GM19397 (cell line): Measurements from ENCODE around the gene COPZ2.
"Not testable (repeated sequence)": the region's sequence is repeated elsewhere in the genome, so short reads cannot be mapped to it uniquely, and the experiment has no call there.

Source experiments
- ATAC-seq: cut with Tn5 transposase; IDR thresholded peaks from one replicate; pipeline ENCODE4 v1.9.1; 2021; ENCODE audit warnings: mild to moderate bottlenecking, moderate library complexity; ENCODE audit not compliant: unreplicated experiment

COPZ2 gene

DNA sequence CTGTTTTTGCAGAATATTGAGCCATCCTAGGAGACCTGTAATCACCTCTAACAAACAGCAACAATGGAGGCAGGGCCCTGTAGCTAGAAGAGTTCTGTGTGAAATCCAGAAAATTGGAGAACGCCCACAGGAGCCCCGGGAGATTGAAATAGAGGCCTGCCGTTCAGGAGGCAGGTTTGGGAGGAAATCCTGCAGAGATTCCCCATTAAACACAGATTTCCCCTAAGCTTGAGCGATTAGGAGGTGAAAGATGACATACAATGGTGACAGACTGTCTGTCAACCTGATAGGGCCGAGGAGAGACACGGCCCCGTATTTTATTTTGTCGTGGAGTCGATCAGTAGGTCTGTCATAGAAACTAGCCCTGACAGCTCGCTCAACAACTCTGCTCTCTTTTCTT, 48.4 kb downstream of the COPZ2 start:
- ATAC-seq, result no peak

DNA sequence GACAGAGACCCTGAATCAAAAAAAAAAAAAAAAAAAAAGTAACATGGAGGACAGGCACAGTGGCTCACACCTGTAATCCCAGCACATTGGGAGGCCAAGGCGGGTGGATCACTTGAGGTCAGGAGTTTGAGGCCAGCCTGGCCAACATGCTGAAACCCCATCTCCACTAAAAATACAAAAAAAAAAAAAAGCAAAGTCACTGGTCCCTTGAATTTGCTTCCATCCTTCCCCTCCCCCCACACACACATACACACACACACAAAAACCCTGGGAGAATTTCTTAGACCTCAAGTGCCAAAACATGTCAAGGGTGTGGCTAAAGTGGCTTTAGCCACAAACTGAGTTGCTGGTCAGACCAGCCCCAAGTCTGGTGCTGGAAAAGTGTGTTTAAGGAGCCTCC, 49.2 kb downstream of the COPZ2 start:
- ATAC-seq, result not testable (repeated sequence)

DNA sequence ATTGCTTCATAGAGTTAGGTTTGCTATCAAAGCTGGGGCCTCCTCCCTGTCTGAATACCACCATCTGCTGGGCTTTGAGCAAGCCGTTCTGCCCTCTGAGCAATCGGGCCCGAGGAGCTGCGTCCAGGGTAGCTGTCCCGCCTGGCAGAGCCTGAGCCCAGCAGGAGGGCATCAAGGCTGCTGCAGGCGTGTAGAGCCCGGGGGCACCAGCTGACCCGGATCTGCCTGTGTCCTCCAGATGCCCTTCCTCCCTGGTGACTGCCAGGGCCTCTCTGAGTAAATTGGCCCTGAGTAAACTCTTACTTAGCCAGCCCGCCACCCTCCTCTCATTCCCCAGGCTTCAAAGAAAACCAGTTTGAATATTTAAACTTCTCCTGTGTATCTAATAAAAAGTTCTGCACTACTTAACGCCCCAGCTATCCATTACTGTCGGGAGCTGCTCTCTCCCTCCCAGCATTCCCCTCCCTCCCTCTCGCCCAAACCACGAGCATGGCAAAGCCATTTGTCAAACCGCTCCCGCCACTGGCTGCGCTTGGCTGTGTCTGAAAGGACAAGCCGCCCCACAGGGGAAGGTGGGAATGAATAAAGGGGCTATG, 50.3 kb downstream of the COPZ2 start:
- no peak for ATAC-seq

DNA sequence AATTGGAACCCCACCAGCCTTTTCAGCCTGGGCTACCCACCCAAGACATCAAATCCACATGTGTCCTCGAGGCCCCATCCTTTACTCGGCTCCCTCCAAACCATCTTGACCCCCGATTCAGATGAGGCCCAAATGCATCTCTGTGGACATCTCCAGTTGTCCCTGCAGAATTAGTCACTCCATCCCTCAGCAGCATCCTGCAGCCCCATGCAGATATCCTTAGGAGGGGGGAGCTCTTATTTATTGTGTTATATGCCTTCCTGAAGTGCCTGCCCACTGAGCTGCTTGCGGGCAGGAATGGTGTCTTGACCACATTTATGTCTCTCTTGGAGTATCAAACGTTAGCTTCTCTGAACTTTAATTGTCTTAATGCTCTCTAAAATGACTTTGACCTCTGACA, 51.1 kb downstream of the COPZ2 start:
- no peak for ATAC-seq

DNA sequence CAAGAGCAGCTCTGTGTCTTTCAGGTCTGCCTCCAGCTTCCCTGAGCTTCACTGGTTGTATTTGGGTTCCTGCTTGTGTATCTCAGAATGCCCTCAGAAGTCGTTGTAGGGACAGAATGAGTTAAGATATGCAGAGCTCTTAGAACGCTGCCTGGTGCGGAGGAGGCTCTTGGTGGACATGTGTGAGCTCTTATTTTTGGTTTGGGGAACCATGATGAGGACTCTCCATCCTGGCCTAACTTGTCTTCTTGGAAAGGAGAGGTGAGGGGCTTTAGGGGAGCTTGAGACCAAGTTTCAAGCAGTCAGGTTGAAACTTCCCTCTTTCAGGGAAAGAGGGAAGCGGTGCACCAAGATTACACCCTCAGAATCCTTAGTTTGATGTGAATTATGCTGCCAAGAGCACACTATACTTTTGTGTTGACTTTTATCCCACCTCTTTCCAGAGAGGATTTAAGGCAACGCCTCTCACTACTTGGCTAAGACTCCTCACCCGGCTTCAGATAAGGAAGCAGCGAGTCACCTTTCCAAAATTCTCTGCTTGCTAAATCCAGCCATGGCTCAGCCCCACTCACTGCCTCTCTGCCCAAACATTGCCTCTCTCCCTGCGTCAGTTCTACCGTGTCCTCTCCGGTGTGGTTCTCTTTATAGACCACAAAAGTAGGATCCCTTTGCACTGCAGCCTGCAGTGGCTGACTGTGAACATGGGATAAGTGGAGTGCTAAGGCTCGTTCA, 53.9 kb downstream of the COPZ2 start:
- ATAC-seq, result no peak

DNA sequence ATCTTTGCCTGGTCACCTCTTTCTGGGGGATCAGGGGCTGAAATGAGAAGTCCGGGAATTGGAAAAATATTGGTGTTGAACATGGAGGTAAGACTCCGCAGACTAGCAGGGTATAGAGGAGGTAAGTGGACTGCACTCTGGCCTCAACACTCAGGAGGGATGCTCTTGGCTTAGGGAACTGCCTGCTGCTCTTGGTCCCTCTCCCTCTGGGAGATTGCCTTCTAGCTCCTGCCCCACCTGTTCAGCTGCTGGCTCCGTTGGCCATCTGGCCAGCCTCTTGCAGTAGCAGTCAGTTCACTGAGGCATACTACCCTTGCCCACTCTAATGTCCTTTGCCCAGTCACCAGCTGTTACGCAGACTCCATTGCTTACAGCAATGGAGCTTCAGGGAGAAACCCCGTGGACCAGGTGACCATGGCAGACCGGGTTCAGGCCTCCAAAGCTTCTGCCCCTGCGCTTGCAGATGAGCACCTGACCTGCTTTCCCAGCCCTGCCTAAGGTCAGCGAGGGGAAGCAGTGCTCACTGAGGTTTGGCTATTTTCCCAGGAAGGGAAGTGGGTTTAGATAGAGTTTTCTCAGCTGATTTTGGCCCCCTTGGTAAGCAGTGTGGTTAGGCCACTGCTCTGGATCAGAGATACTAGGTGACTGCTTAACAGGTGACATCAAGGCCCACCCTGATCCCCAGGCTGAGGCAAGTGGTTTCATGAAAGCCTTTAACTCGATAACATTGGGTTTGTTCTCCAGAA, 54.8 kb downstream of the COPZ2 start:
- no peak for ATAC-seq

DNA sequence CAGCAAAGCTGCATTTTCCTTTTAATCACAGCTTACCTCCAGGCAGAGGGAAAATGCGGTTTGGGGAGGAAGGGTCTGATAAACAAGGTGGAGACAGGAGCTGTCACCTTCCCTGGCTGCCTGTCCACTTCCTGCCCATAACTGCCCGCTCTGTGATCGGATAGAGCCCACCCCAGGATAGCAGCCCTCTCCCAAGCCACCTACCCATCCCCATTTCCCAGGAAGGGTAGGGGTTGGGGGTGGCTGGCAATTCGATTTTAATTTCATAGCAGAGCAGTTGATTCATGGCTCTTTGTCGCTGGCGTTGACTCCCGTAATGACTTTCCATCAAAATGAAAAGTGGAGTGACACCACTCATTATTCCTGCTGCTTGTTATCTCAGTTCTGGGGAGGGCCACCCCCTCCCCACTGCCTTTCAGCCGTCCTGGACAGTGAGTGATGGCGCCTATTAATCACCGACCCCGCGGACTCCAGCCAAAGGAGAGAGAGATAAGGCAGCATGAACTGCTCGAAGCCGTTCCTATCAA, 55.4 kb downstream of the COPZ2 start:
- no peak for ATAC-seq

DNA sequence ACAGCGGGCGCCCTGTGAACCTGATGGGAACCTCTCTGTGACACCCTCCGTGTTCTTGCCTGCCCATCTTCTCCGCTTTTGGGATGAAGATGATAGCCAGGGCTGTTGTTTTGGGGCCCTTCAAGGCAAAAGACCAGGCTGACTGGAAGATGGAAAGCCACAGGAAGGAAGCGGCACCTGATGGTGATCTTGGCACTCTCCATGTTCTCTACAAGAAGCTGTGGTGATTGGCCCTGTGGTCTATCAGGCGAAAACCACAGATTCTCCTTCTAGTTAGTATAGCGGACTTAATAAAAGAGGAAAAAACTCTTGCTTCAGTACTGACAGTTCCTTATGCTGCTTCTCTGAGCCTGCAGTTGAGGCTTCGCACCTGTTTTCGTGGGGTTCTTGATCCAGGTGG, 56.1 kb downstream of the COPZ2 start:
- ATAC-seq, result no peak

DNA sequence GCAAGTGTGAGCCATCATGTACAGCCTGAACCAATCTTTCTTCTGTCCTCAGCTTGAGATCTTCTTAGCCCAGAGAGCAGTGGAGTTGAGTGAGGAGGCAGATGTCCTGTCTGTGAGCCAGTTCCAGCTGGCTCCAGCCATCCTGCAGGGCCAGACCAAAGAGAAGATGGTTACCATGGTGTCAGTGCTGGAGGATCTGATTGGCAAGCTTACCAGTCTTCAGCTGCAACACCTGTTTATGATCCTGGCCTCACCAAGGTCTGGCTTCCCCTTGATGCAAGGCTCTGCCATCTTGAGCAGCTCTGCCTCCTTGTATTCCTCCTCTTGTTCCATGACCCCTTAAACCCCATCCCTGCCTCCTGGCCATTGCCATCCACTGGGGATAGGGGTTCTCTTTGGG, 57.1 kb downstream of the COPZ2 start:
- ATAC-seq, result no peak

DNA sequence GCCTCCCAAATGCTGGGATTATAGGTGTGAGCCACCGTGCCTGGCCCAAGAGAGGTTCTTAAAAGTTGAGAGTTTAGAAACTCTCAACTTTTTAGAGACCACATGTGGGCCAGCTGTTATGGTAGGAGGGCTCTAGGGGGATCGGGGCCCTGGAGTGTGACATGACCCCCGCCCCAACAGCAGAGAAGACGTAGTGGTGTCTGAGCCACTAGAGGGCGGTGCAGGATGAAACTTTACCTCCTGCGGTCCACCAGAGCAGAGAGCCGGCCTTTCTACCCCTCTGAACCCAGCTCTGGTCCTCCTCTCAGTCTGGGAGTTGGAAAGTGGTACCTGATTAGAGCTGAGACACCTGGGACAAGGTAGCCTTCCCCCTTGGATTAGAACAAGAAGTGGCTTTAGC, 59.3 kb downstream of the COPZ2 start:
- no peak for ATAC-seq
